Activated CD8-positive, alpha-beta memory T cell treated with anti-CD3 and anti-CD28 coated beads for 36 hours (primary cell): ENCODE data around the gene PM20D2. TPM values are rescaled to one million over a fixed set of nuclear protein-coding genes. Genes with fewer than 3 reads are reported as not detected.
"Not testable (repeated sequence)": the region's sequence is repeated elsewhere in the genome, so short reads cannot be mapped to it uniquely, and the experiment has no call there.

ENCODE experiments used
- CTCF ChIA-PET: fragments of 350-600 bp; sonication (Branson Sonifier 250); formaldehyde crosslinking; loops from one replicate; lab custom pipeline; 2021; ENCODE audit warnings: antibody characterized with exemption; lab: Charles Lee
- POLR2A ChIA-PET: fragments of 350-600 bp; sonication (Branson Sonifier 250); formaldehyde crosslinking; loops from one replicate; lab custom pipeline; 2021; ENCODE audit warnings: antibody characterized with exemption; lab: Charles Lee
- total RNA-seq, 2 experiments: library from RNA; stranded (reverse); gene quantifications; one replicate each; pipeline ENCODE4 v1.2.3, GENCODE V29; 2021

PM20D2 gene
- 10 to 100 TPM; 22.6 to 23.4 TPM for total RNA-seq

GRCh38 chr6:89145956-89146717 lies at the start of gene PM20D2:
PM20D2 (plus strand) TSS chr6:89146055; CDS start chr6:89146145, 90 bp downstream.
- POLR2A ChIA-PET = interaction anchor here (1.0 to 4.5 kb wide), 6 partner anchors 9 to 206 kb away, joined by 3 to 91 read pairs (median 4); partner anchors contain the start of genes PNRC1, SRSF12 and UBE2J1
- CTCF ChIA-PET = interaction anchor here (0.8 to 2.3 kb wide), 5 partner anchors 63 to 163 kb away, joined by 3 to 8 read pairs (median 5); partner anchors contain the start of gene PNRC1

- CTCF ChIA-PET = no interaction called here
- POLR2A ChIA-PET = interaction anchor here (1.1 to 1.9 kb wide), 2 partner anchors 18 to 47 kb away, joined by 3 to 8 read pairs; partner anchors contain the start of genes PM20D2 and PNRC1
These were observed 47.4 kb upstream of the PM20D2 start for GRCh38 chr6:89098461-89098860.

DNA sequence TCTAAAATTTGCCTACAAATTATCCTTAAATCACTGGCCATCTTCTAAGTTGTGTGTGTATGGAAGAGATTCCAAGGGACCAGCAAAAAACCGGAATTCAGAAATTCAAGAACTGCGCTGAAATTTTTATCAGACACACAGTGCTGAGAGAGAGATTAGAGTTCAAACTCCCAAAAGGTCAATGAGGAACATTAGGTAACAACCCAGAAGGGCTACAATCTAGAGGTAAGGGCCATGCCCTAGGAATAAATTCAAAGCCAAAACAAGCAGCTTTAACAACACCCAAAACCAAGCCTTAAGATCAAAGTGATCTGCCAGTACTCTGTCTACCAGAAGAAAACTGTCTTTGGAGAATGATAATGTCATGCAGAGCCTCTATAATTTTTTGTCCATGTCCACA lies 45.7 kb upstream of the PM20D2 start:
- ChIA-PET CTCF (no interaction called here), POLR2A (no interaction called here)

DNA sequence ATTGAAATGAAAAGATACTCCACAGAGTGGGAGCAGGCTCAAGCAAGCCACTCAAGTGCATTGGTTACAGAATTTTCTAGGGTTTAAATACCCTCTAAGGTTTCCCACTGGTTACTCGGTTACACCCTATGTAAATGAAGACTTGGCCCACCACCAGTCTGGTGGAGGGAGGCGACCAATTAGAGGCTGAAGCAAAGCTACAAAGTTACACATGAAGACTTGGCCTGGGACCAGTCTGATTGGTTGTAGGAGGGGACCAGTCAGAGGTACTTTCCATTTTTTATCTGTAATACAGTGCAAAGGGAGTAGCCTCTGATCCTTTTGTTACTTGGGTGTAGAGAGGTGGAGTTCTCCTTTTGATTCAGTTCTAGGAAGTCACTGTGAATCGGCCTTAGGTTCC lies 35.6 kb upstream of the PM20D2 start:
- ChIA-PET POLR2A (no interaction called here), CTCF (no interaction called here)

GRCh38 chr6:89111933-89112332 lies 33.9 kb upstream of the PM20D2 start:
- POLR2A ChIA-PET = no interaction called here
- CTCF ChIA-PET = no interaction called here

- POLR2A ChIA-PET = interaction anchor here (1.2 to 2.4 kb wide), 2 partner anchors 29 to 36 kb away, joined by 4 to 6 read pairs; partner anchors contain the start of genes PM20D2 and PNRC1
- CTCF ChIA-PET = interaction anchor here (1.0 kb wide), 1 partner anchor 134 kb away, joined by 5 read pairs; no protein-coding TSS in a partner anchor
These were observed 29.2 kb upstream of the PM20D2 start for GRCh38 chr6:89116702-89117101.

- ChIA-PET POLR2A (interaction anchor here (1.2 to 2.4 kb wide), 2 partner anchors 28 to 37 kb away, joined by 4 to 6 read pairs; partner anchors contain the start of genes PM20D2 and PNRC1), CTCF (interaction anchor here (1.0 kb wide), 1 partner anchor 135 kb away, joined by 5 read pairs; no protein-coding TSS in a partner anchor)
These were observed 28.4 kb upstream of the PM20D2 start, which contains the start of gene SRSF12 for GRCh38 chr6:89117211-89118108. SRSF12 (minus strand) TSS chr6:89118071; CDS start chr6:89117887, 184 bp downstream.

DNA sequence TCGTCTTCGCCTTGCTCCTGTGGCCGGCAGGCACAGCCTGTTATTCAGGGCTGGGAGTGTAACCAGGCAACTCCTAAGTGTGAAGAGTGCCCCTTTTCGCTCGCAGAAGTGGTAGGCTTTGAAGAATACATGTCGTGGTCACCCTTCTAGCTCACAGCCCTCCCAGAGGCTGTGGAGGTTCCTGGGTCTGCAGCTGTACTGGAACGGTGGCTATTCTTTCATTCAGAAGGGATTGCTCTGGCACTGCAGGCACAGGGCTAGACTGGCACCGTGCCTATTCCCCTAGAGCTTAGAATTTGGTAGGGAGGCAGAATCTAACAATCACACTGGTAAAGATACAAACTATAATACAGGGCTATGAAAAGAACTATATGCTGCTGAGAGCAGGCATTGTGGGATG lies 26.9 kb upstream of the PM20D2 start:
- POLR2A ChIA-PET = no interaction called here

GRCh38 chr6:89120371-89120770 lies 25.5 kb upstream of the PM20D2 start:
- ChIA-PET POLR2A (no interaction called here), CTCF (no interaction called here)

More for the DNA sequence above, 26.9 kb upstream of the PM20D2 start:
- CTCF ChIA-PET = interaction anchor here (0.6 kb wide), 1 partner anchor 73 kb away, joined by 4 read pairs; no protein-coding TSS in a partner anchor

DNA sequence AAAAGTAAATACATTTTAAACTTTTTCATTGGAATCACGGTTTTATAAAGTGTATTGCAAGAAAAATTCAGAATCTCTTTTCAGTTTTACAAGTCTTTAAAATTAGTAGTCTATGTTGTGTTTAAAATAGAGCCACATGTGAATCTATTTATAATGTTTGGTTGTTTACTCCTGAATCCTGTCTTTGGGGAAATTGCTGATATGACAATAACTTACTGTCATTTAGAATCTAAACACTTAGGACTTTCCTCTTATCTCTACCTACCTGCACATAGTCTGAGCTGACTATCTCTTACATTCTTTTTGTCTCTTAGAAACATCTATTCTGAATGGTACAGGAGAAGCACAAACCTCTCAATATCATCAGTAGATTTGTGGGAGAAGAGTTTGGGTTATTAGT lies 23.9 kb upstream of the PM20D2 start:
- ChIA-PET POLR2A (no interaction called here), CTCF (interaction anchor here (0.5 kb wide), 1 partner anchor 50 kb away, joined by 5 read pairs; no protein-coding TSS in a partner anchor)

- POLR2A ChIA-PET = interaction anchor here (0.5 kb wide), 1 partner anchor 54 kb away, joined by 3 read pairs; no protein-coding TSS in a partner anchor
- CTCF ChIA-PET = interaction anchor here (0.5 to 0.6 kb wide), 2 partner anchors 49 to 232 kb away, joined by 5 to 6 read pairs; no protein-coding TSS in a partner anchor
These were observed 23.2 kb upstream of the PM20D2 start for GRCh38 chr6:89122625-89123024.

DNA sequence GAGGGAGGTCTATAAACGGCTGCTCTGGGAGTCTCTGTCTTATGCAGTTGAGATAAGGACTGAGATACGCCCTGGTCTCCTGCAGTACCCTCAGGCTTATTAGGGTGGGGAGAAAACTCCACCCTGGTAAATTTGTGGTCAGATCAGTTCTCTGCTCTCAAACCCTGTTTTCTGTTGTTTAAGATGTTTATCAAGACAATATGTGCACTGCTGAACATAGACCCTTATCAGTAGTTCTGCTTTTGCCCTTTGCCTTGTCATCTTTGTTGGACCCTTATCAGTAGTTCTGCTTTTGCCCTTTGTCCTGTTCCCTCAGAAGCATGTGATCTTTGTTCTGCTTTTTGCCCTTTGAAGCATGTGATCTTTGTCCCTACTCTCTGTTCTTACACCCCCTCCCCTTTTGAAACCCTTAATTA lies 17.6 kb upstream of the PM20D2 start:
- POLR2A ChIA-PET, CTCF ChIA-PET: not testable (repeated sequence)

GRCh38 chr6:89131599-89131998 lies 14.3 kb upstream of the PM20D2 start:
- POLR2A ChIA-PET = no interaction called here
- CTCF ChIA-PET = no interaction called here

DNA sequence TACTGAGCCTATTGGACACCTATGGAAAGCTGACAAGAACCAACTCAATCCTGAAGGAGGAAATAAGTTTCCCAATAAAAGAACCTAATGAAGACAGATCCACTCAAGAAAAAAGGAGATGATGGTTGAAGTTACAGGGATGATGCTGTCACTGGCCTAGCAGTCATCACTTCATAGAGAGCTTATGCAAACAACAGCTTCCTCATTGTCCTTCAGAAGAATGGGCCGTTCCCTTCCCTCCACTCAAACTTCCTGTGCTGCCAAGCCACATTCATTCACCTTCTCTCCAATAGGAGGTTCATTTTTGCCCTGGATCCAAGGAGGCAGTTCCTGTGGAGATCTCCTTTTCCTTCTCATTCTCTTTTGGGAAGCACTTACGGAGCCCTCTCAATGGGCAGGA lies 13.8 kb upstream of the PM20D2 start:
- CTCF ChIA-PET = interaction anchor here (1.3 kb wide), 1 partner anchor 11 kb away, joined by 3 read pairs; no protein-coding TSS in a partner anchor

GRCh38 chr6:89133981-89134380 lies 11.9 kb upstream of the PM20D2 start:
- POLR2A ChIA-PET = no interaction called here

More for the DNA sequence above, 13.8 kb upstream of the PM20D2 start:
- POLR2A ChIA-PET = no interaction called here

DNA sequence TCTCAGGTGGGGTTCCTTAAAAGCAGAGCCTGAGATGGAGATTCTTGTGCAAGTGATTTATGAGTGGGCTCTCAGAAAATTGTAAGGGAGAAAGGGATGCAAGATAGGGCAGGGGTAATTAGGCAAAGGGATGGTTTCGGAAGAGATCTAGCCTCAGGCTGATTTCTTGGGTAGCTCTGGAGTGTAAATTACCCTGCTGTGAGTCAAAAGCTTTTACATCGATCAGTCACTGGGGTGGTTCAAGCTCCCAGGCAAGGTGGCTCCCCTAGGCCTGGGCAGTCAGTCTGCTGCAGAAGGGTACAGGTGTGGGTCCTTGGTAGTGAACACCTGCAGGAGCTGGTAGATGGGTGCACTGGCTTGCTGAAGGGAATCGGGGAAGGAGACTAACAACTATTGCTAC lies 11.1 kb upstream of the PM20D2 start:
- POLR2A ChIA-PET = no interaction called here
- CTCF ChIA-PET = interaction anchor here (0.5 kb wide), 1 partner anchor 667 kb away, joined by 3 read pairs; no protein-coding TSS in a partner anchor

More at GRCh38 chr6:89133981-89134380, 11.9 kb upstream of the PM20D2 start:
- CTCF ChIA-PET = no interaction called here

GRCh38 chr6:89138173-89138572 lies 7.7 kb upstream of the PM20D2 start:
- ChIA-PET POLR2A (interaction anchor here (0.7 kb wide), 1 partner anchor 17 kb away, joined by 3 read pairs; no protein-coding TSS in a partner anchor), CTCF (no interaction called here)

- ChIA-PET POLR2A (interaction anchor here (0.5 kb wide), 1 partner anchor 48 kb away, joined by 12 read pairs; no protein-coding TSS in a partner anchor), CTCF (interaction anchor here (0.7 kb wide), 1 partner anchor 53 kb away, joined by 3 read pairs; no protein-coding TSS in a partner anchor)
These were observed 6.1 kb upstream of the PM20D2 start for GRCh38 chr6:89139509-89140346.
